Right ventricle myocardium superior (tissue), 1 donor: ENCODE data around the gene TXNRD1. TPM values are rescaled to one million over a fixed set of nuclear protein-coding genes. Genes with fewer than 3 reads are reported as not detected.
A peak's percentile ranks its signal among the peaks of the same experiment; 100 is the strongest.
"Not testable (repeated sequence)": the region's sequence is repeated elsewhere in the genome, so short reads cannot be mapped to it uniquely, and the experiment has no call there.

ENCODE experiments used
- ATAC-seq: fragments of 200-7000 bp; cut with Tn5 transposase; one replicate; pipeline ENCODE4 v1.9.1; 2020; ENCODE audit warnings: mild to moderate bottlenecking; ENCODE audit not compliant: poor library complexity
- DNase-seq: peaks from one replicate; pipeline ENCODE4 v3.0.0-alpha.2; 2020
- intact Hi-C: fragments of 100-400 bp; cut with DNase I; formaldehyde crosslinking; loops from one replicate; pipeline ENCODE4 v1.11.2; 2022
- total RNA-seq: library from RNA; stranded (reverse); fragmentation: NEBNext Ultra II Directional; extraction: Animal tissue kit (Norgen Biotek cat#: 25700); gene quantifications from one replicate; pipeline ENCODE4 v1.2.1, GENCODE V29; 2021
- donor health status: DM: no; HTN: yes; CAD: no; lungs with severe emphysema.

The TXNRD1 gene
- total RNA-seq, 1 donor from 2014 or later: 98.9 TPM

DNA sequence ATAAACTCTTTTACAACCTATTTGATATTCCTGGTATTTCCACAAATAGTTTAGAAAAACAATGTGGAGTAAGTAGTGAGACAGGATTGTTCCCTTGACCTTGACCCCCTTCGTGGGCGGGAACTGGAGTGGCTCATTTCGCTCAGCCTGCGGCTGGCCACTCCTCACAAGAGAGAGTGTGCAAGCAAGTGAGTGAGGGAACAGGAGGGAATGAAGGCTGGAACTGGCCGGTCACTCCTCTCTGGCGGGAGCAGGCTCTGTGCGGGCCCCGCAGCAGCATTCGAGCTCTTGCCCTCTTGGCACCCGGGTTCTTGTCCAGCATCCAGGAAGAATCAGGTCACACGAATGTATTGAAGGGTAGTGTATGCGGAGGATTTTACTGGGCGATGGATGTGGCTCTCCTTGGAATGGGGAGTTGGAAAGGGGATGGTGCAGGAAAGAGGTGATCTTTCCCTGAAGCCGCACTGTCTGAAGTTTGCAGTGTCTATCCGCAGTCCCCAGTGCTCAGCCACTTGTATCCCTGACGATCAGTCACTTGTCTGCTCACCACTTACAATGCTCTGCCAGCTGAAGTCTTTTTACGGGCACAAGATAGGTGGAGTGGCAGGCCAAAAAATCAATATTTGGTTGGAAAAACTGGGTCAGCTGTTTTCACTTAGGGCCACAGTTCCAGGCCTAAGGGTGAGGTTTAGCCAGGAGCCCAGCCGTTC, 28.0 kb upstream of the TXNRD1 start:
- intact Hi-C loops: no loop called here
- DNase-seq (no peak), ATAC-seq (no peak)

DNA sequence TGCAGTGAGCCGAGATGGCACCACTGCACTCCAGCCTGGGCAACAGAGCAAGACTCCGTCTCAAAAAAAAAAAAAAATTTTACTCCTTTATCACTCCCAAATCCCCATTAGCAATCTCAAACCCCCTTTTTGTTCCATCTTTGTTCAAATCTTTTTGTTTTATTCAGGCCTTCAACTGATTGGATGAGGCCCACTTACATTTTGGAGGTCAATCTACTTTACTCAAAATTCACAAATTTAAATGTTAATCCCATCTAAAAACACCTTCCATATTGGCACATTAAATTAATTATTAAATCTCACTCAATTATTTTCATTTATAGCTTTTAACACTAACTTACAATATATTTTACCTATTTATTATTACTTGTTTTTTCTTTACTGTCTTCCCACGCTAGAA, 27.0 kb upstream of the TXNRD1 start:
- intact Hi-C loops: no loop called here
- ATAC-seq: no peak
- no peak for DNase-seq

DNA sequence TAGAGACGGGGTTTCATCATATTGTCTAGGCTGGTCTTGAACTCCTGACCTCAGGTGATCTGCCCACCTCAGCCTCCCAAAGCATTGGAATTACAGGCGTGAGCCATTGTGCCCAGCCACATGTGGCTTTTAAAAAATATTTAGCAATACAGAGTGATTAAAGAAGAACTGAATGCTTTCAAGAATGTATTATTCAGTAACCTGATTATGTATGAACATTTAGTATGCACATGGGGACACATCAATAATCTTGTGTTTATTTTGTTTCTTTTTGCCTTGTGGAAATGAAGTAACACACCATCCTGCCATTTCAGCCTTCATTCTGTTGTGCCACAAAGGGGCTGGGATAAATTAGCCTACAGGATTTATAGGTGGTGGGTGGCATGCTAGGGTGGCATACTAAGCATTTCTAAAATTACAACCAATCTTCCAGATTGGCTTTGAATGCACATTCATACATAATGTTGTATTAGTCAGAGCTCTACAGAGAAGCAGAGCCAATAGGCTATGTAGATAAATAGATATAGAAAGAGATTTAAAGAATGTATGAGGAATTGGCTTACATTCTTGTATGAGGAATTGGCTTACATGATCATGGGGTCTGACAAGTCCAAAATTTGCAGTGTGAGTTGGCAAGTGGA, 25.5 kb upstream of the TXNRD1 start:
- ATAC-seq: no peak
- DNase-seq: no peak
- intact Hi-C loops: no loop called here

DNA sequence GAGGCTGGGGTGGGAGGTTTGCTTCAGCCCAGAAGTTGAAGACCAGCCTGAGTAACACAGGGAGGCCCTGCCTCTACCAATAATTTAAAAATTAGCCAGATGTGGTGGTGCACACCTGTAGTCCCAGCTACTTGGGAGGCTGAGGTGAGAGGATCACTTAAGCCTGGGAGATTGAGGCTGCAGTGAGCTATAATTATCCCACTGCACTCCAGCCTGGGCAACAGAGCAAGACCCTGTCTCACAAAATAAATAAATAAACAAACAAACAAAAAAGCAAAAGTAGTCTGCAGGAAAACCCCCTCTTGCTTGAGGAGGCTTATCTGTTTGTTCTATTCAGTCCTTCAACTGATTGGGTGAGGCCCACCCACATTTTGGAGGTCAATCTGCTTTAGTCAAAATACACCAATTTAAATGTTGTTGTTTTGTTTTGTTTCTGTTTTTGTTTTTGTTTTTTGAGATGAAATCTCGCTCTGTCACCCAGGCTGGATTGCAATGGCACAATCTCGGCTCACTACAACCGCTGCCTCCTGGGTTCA, 24.9 kb upstream of the TXNRD1 start:
- DNase-seq: no peak
- intact Hi-C loops: no loop called here
- no peak for ATAC-seq

DNA sequence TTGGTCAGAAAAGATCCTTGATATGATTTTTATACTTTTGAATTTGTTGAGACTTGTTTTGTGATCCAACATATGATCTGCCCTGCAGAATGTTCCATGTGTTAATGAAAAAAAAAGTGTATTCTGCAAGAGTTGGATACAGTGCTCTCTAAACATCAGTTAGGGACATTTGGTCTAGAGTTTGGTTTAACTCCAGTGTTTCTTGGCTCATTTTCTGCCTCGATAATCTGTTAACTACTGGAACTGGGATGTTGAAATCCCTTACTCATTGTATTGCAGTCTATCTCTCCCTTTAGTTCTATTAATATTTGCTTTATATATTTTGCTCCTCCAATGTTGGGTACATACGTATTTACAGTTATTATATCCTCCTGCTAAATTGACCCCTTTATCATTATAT, 18.3 kb upstream of the TXNRD1 start:
- DNase-seq: no peak
- ATAC-seq: peak; percentile 84
- intact Hi-C loops: no loop called here

DNA sequence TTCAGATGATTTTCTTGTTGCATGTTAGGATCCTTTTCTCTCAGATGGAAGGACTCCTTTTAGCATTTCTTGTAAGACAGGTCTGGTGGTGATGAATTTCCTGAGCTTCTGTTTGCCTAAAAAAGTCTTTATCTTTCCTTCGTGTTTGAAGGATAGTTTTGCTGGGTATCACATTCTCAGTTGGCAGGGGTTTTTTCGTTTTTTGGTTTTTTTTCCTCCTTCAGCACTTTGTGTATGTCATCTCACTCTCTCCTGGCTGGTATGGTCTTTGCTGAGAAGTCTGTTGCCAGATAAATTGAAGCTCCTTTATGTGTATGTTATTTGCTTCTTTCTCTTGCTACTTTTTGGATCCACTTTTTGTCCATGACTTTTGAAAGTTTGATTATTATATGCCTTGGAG, 15.6 kb upstream of the TXNRD1 start:
- no peak for DNase-seq
- no peak for ATAC-seq
- intact Hi-C loops: loop anchor here (10.0 kb wide), 1 partner anchor 855 kb away; no protein-coding TSS in a partner anchor

DNA sequence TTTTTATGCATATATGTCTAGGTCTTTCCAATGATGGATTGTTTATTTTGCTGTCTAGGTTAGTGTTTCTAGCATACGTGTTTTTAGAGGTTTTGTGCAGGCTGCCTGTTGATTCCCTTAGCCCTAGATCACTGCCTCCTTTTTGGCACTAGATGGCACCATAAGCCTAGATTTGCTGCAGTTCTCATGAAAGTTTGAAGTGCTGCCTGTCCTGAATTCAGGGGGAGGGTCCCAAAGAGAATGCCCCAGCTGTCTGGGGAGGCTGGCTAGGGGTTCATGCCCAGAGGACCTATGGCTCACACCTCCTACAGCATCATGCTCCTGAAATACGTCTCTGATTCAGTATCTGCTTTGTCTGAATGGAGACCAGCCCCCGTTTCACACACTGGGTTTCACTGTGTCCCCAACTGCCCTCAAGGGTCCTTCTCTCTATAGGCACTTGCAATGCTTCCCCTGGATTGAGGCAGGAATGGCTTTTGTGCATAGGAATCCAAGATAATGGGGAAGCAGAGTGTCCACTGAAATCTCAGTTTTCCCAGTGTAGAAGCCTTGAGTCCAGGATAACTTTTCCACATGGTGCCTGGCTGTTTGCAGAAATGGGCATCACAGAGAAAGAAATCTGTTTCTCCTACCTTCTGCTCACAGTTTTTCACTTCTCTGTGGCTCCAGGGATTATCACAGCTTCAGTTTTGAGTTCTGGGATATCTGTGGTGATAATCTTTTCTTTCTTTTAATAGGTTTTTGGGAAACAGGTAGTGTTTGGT, 14.2 kb upstream of the TXNRD1 start:
- intact Hi-C loops: loop anchor here (2.0 to 10.0 kb wide), 2 partner anchors 157 to 853 kb away; no protein-coding TSS in a partner anchor
- no peak for DNase-seq
- ATAC-seq: peak; percentile 84

DNA sequence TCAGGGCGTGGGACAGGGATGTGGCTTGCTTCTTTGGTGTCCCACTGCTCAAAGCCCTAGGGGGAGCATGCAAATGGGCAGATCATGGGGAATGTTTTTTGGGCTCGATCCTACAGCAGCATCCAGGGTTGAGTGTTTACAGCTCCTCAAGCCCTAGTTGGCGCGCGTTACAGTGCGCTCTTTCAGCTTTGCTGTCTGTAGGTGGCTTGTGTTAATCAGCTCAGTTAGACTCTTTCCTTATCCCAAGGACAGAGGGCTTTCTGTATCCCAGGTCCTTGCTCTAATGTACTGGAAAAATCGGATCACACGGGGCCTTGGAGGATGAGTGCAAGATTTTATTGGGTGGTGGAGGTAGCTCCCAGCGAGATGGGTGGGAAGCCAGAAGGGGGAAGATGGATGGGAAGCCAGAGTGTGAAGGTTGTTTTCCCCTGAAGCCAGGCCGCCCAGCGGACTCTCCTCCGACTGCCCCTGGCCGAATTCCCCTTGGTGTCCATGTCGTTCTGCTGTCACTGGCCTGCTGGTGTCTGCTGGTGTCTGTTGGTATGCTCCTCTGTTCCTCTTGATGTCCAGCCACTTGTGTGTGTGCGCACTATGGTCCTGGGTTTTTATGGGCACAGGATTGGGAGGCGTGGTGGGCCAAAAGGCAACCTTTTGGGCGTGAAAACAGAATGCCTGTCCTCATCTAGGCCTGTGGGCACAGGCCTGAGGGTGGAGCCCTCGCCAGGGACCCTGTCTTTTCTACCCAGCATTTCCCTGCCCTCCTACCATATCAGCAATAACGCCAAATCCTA, 10.7 kb upstream of the TXNRD1 start:
- DNase-seq (no peak), ATAC-seq (no peak)
- intact Hi-C loops: loop anchor here (10.0 kb wide), 1 partner anchor 850 kb away; no protein-coding TSS in a partner anchor

DNA sequence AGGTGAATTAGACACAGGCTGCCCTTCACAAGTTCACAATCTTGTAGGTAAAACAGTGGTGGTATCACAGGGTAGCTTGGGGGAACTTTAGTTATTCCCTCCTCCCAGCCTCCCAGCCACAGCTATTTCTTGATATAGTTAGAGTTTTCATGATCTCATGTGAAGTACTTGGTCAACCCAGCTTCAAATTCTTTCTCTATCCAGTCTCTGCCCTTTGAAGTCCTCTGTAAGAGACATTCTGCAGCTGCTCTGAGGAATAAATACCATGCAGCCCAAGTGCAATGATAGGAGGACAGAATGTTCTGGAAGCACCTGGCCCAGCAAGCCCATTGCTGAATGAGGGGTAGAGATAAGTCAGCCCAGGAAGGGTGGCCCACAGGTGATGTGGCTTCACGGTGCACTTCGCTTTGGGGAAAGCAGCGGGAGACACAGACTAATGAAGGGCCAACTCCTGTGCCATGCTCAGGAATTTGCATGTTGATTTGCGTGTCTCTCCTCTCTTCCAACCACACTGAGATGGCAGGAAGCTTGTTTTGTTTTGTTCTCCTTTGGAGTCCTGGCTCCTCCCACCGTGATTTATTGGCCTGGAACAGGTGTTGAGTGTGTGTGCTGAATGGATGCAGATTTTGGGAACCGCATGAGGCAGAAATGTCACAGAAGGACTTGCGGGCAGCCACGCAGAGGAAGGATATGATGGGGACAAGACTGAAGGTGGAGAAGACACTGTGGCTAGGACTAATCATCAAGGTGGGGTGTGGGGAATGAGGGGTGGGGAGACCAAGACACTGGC, 8.0 kb upstream of the TXNRD1 start:
- intact Hi-C loops: loop anchor here (10.0 kb wide), 1 partner anchor 847 kb away; no protein-coding TSS in a partner anchor
- ATAC-seq: no peak
- DNase-seq: no peak

DNA sequence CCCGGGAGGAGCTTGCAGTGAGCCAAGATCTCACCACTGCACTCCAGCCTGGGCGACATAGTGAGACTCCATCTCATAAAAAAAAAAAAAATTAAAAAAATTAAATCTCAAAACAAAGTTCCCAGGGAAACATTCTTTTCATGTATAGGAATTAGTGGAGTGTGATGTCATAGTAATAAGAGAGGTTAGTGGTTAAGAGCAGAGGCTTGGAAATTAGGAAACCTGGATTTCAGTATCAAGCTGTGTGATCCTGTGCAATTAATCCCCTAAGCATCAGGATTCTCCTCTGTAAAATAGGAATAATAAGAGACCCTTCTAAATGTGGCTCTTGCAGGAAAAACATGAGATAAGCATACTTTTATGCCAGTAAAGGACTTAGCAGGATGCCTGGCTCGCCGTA, 3.1 kb upstream of the TXNRD1 start:
- intact Hi-C loops: no loop called here
- ATAC-seq (no peak), DNase-seq (no peak)

DNA sequence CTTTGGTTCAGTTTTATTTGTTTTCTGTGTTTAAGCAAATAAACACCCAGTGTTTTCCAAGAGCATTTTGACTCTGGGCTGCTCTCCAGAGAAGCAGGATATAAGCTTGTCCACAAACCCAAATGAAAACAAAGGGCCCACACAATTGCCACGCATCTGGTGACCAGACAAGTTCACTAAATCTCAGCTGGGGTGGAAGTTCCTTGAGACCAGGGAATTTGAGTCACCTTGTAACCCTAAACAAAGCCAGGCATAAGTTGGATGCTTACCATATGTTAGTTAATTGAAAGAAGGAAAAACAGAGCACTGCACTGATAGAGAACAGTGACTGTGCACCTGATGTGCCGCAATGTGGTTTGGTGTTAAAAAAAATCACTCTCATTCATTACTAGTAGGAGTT, 1.6 kb upstream of the TXNRD1 start:
- no peak for DNase-seq
- intact Hi-C loops: no loop called here
- ATAC-seq: no peak

DNA sequence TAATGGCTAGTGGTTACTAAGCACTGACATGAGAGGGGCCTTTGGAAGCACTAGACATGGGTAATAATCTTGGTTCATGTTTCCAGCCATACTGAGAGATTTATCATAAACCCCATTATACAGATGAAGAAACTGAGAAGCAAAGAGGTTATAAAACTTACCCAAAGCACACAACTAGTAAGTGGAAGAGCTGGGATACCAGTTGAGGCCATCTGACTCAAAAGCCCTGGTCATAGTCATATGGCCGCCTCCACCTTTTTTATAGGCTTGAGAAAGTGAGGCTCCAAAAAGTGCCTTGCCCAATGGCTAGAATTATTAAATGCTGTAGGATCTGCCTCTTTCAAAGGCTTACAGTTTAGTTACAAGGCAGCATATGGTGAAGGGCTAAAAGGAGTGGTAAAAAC, 944 bp downstream of the TXNRD1 start:
- intact Hi-C loops: loop anchor here (5.0 kb wide), 1 partner anchor 141 kb away; no protein-coding TSS in a partner anchor
- no peak for DNase-seq
- ATAC-seq: no peak

DNA sequence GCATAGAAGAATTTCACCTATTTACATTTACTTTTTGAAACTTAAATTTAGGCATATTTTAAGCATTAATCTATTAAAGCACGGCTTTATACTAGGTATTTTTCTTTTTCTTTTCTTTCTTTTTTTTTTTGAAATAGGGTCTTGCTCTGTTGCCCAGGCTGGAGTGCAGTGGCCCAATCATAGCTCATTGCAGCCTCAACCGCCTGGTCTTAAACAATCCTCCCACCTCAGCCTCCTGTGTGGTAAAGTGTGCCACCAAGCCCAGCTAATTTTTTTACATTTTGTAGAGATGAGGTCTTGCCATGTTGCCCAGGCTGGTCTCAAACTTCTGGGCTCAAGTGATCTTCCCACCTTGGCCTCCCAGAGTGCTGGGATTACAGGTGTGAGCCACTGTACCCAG, 2.9 kb downstream of the TXNRD1 start:
- intact Hi-C loops: loop anchor here (5.0 kb wide), 1 partner anchor 139 kb away; no protein-coding TSS in a partner anchor
- ATAC-seq: not testable (repeated sequence)

DNA sequence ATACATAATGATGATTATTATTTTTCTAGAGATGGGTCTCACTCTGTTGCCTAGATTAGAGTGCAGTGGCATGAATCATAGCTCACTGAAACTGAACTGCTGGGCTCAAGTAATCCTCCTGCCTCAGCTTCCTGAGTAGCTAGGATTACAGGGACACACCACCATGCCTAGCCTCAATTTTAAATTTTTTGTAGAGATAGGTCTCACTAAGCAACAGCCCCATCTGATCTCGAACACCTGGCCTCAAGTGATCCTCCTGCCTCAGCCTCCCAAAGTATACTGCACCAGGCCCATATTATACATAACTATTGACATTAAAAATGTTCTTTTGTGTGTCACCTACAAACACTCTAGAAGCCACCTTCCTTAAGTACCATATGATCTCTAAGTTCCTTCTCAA, 3.4 kb downstream of the TXNRD1 start:
- ATAC-seq (no peak), DNase-seq (no peak)
- intact Hi-C loops: loop anchor here (5.0 kb wide), 1 partner anchor 138 kb away; no protein-coding TSS in a partner anchor

More for the DNA sequence above, 2.9 kb downstream of the TXNRD1 start:
- DNase-seq: not testable (repeated sequence)

DNA sequence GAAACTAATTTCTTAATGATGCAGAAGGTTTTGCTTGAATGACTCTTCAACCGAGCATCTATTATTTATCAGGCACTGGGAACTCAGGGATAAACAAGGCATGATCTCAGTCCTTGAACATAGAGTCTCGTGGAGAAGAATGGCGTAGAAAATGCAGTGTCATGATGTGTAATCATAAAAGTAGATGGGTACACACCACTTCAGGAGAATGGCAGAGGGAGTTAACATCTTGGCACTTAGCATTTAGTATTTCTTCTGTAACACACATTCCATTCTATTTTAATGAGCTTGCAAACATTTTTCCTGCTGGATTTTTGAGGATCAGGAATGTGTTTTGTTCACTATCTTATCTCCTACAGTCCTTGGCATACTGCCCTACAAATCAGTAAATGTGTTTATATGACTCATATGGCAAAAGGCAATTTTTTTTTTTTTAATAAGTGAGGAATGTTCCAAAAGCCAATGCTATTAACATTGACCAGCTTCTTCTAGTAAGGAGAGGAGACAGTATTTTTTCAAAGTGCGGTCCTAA, 3.8 kb downstream of the TXNRD1 start:
- ATAC-seq: peak; percentile 67
- no peak for DNase-seq
- intact Hi-C loops: loop anchor here (5.0 kb wide), 1 partner anchor 138 kb away; no protein-coding TSS in a partner anchor

DNA sequence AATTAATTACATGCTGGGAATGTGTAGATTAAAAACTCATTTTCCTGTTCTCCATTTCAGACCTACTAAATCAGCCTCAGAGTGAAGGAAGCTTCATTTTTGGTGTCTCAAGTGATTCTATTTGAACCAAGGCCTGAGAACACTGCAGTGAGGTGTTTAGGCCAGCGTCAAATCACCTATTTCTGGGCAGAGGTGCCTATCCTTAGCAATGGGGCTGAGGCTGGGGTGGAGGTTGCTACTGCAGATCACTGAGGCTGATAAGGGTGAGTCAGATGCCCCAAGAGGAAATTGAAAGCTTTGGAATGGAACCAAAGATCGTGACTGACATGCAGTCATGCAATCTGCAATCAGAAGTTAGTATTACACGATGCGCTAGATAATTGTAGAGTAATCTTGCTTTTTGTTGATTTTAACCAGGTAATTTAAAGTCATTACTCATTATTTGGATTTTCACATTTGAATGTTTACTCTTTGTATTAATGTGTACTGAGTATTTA, 4.4 kb downstream of the TXNRD1 start:
- ATAC-seq (peak; percentile 13), DNase-seq (no peak)
- intact Hi-C loops: loop anchor here (5.0 kb wide), 1 partner anchor 137 kb away; no protein-coding TSS in a partner anchor

DNA sequence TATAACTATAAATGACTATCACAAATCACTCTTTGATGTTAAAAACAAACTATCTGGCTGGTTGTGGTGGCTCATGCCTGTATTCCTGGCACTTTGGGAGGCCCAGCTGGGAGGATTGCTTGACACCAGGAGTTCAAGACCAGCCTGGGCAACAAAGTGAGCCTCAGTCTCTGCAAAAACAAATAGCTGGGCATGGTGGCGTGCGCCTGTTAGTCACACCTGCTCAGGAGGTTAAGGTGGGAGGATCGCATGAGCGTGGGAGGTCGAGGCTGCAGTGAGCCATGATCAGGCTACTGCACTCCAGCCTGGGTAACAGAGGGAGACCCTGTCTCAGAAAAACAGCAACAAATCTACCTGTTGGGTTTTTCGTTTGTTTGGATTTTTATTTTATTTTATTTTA, 5.4 kb downstream of the TXNRD1 start:
- no peak for DNase-seq
- intact Hi-C loops: no loop called here
- ATAC-seq: no peak
